Measurements from ENCODE around the gene ZNF502. TPM values are rescaled to one million over a fixed set of nuclear protein-coding genes. Genes with fewer than 3 reads are reported as not detected.

The ZNF502 gene
- total RNA-seq, 1 experiment from 2014 or later = 0.79 TPM

DNA sequence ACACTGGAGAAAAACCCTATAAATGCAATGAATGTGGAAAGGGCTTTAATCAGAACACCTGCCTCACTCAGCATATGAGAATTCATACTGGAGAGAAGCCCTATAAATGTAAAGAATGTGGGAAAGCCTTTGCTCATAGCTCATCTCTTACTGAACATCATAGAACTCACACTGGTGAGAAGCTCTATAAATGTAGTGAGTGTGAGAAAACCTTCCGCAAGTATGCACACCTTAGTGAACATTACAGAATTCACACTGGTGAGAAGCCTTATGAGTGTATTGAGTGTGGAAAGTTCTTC, 9.6 kb downstream of the ZNF502 start:
- Histone ChIP-seq H3K9me3 (replicated peaks) (peaks cover 23% of the 10 kb centered on the region), H3K27ac (no peak overlapping the region), H3K36me3 (peaks cover 14% of the 10 kb centered on the region), H3K4me1 (replicated peaks) (no peaks in the 10 kb centered on the region), H3K4me3 (no peak overlapping the region), H3K27me3 (replicated peaks) (no peaks in the 10 kb centered on the region)
- DNase-seq (ENCODE audit: low read depth in 1 of 2, low spot score in 2 of 2) = no peak

- no peak within 1 kb of the TSS for H3K27ac ChIP-seq
- H3K36me3 ChIP-seq = peaks cover 3% of the 10 kb centered on the region; the same call in 1 of the 2 replicates
- peaks cover 16% of the 10 kb centered on the region for H3K9me3 ChIP-seq (replicated peaks)
- peaks cover 8% of the 10 kb centered on the region for H3K4me1 ChIP-seq (replicated peaks)
- peak within 1 kb of the TSS; percentile 45 for H3K4me3 ChIP-seq
- DNase-seq (ENCODE audit: low read depth in 1 of 2, low spot score in 2 of 2) = peak; percentile 52 to 76
- H3K27me3 ChIP-seq (replicated peaks) = no peaks in the 10 kb centered on the region
Measured at GRCh38 chr3:44729384-44729910, 17.0 kb downstream of the ZNF502 start, which contains the start of gene ZNF501. Gene ZNF501, plus strand, starts transcription at chr3:44729635. Its CDS starts 4,787 bp downstream, at chr3:44734422.

DNA sequence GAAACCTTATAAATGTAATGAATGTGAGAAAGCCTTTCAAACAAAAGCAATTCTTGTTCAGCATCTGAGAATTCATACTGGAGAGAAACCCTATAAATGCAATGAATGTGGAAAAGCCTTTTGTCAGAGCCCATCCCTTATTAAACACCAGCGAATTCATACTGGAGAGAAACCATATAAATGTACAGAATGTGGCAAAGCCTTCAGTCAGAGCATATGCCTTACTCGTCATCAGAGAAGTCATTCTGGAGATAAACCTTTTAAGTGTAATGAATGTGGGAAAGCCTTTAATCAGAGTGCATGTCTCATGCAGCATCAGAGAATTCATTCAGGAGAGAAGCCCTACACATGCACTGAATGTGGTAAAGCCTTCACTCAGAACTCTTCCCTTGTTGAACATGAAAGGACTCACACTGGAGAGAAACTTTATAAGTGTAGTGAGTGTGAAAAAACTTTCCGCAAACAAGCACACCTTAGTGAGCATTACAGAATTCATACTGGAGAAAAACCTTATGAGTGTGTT, 22.2 kb downstream of the ZNF502 start:
- no peak for DNase-seq (ENCODE audit: low read depth in 1 of 2, low spot score in 2 of 2)
- Histone ChIP-seq H3K4me3 (no peak overlapping the region), H3K36me3 (peaks cover 3% of the 10 kb centered on the region; the same call in 1 of the 2 replicates), H3K9me3 (replicated peaks) (peaks cover 14% of the 10 kb centered on the region), H3K27me3 (replicated peaks) (no peaks in the 10 kb centered on the region), H3K27ac (no peak overlapping the region), H3K4me1 (replicated peaks) (peaks cover 2% of the 10 kb centered on the region)

DNA sequence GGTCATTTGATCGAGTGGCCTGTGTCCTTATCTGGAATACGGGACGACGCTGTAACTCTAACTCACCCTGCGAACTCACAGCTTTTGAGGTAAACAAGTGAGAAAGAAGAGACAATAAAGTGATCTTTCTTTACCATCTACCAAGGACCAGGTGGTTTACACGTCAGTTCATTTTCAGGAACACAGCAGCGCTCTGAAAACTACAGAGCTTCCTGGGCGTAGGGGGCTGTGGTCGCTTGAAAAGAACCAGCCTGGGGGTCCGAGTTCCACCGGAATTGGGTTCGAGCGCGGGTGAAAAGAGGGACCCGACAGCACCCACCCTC, 48.6 kb downstream of the ZNF502 start:
- DNase-seq (ENCODE audit: low read depth in 1 of 2, low spot score in 2 of 2) = no peak
- peaks cover 2% of the 10 kb centered on the region; the same call in 1 of the 2 replicates for H3K9me3 ChIP-seq (replicated peaks)

GRCh38 chr3:44761424-44762169, 49.1 kb downstream of the ZNF502 start, which contains the start of the genes KIAA1143 and KIF15:
Gene KIAA1143, minus strand, starts transcription at chr3:44761619. Its CDS starts 17 bp downstream, at chr3:44761602.
Gene KIF15, plus strand, starts transcription at chr3:44761794. Its CDS starts 72 bp downstream, at chr3:44761866.
- Histone ChIP-seq H3K4me3 (peak within 1 kb of the TSS; percentile 69), H3K4me1 (replicated peaks) (peaks cover 9% of the 10 kb centered on the region; the same call in 1 of the 2 replicates), H3K27me3 (replicated peaks) (no peaks in the 10 kb centered on the region), H3K36me3 (peaks cover 56% of the 10 kb centered on the region), H3K9me3 (replicated peaks) (peaks cover 2% of the 10 kb centered on the region; the same call in 1 of the 2 replicates), H3K27ac (peak within 1 kb of the TSS; percentile 68)
- peak; percentile 90 to 93 for DNase-seq (ENCODE audit: low read depth in 1 of 2, low spot score in 2 of 2)

More for the DNA sequence above, 48.6 kb downstream of the ZNF502 start:
- H3K4me1 ChIP-seq (replicated peaks) = peaks cover 9% of the 10 kb centered on the region; the same call in 1 of the 2 replicates
- H3K36me3 ChIP-seq = peaks cover 57% of the 10 kb centered on the region
- H3K27me3 ChIP-seq (replicated peaks) = no peaks in the 10 kb centered on the region
- peak overlapping the region; percentile 69 for H3K4me3 ChIP-seq
- peak overlapping the region; percentile 68 for H3K27ac ChIP-seq

GRCh38 chr3:44762170-44762677, 49.8 kb downstream of the ZNF502 start:
- H3K27ac ChIP-seq = peak overlapping the region; percentile 68
- DNase-seq (ENCODE audit: low read depth in 1 of 2, low spot score in 2 of 2) = no peak

DNA sequence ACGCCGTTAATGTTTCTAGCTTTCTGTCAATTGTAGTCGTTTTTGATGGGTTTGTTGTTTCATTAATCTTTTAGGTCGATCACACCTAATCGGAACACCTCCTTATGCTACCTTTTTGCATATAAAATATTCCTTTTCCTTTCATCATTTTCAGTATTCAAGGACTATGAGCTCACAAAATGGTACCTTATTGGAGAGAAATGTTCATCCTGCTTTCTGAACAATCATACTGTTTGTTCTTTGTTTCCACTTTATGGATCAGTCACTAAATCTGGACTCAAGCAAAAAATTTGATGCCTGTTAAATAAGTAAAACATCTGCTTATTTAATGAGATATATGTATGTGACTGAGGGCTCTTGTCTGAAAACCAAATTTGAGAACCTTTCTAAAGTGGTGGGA, 50.2 kb downstream of the ZNF502 start:
- H3K36me3 ChIP-seq = peaks cover 53% of the 10 kb centered on the region
- H3K27ac ChIP-seq = peak overlapping the region; percentile 68
- H3K27me3 ChIP-seq (replicated peaks) = no peaks in the 10 kb centered on the region
- peaks cover 9% of the 10 kb centered on the region; the same call in 1 of the 2 replicates for H3K4me1 ChIP-seq (replicated peaks)
- DNase-seq (ENCODE audit: low read depth in 1 of 2, low spot score in 2 of 2) = no peak
- peak overlapping the region; percentile 69 for H3K4me3 ChIP-seq
- peaks cover 2% of the 10 kb centered on the region; the same call in 1 of the 2 replicates for H3K9me3 ChIP-seq (replicated peaks)

More at GRCh38 chr3:44762170-44762677, 49.8 kb downstream of the ZNF502 start:
- H3K27me3 ChIP-seq (replicated peaks) = no peaks in the 10 kb centered on the region
- H3K4me3 ChIP-seq = peak overlapping the region; percentile 69
- peaks cover 2% of the 10 kb centered on the region; the same call in 1 of the 2 replicates for H3K9me3 ChIP-seq (replicated peaks)
- peaks cover 9% of the 10 kb centered on the region; the same call in 1 of the 2 replicates for H3K4me1 ChIP-seq (replicated peaks)
- H3K36me3 ChIP-seq = peaks cover 55% of the 10 kb centered on the region

- Histone ChIP-seq H3K9me3 (replicated peaks) (peaks cover 2% of the 10 kb centered on the region; the same call in 1 of the 2 replicates), H3K36me3 (peaks cover 46% of the 10 kb centered on the region), H3K4me1 (replicated peaks) (peaks cover 9% of the 10 kb centered on the region; the same call in 1 of the 2 replicates), H3K4me3 (no peak overlapping the region), H3K27me3 (replicated peaks) (no peaks in the 10 kb centered on the region), H3K27ac (no peak overlapping the region)
- no peak for DNase-seq (ENCODE audit: low read depth in 1 of 2, low spot score in 2 of 2)
Measured at GRCh38 chr3:44764248-44764647, 51.8 kb downstream of the ZNF502 start.

DNA sequence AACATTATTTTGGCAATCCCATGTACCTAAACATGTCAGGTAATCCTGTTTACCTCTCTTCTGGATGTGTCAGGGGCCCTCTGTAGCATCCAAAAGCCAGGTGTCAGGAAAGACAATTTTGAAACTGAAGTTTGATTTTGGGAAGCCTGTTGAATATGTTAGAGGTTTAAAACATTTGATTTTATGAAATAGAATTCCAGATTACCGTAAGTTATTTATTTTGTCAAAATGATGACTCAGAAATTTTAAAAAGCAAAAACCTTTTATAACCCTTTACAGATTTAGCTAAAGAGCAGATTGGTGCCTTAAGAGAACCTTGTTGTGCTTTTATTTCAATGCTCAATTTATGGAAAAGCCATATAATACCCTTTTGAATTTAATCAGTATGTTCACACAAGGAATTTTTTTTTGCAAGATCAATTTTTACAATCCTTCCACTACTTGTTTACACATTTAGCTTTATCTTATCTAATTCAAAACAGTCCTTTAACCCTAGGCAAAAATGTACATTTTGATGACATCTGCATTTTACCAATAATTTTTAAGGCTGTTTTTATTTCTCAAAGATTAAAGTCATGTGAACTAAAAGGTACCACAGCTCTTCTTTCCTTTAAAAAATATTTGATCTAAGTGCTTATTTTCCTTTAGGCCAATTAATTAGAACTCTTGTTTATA, 59.1 kb downstream of the ZNF502 start:
- H3K27me3 ChIP-seq (replicated peaks) = no peaks in the 10 kb centered on the region
- no peaks in the 10 kb centered on the region for H3K4me1 ChIP-seq (replicated peaks)
- no peaks in the 10 kb centered on the region; the same call in none of the 2 replicates for H3K9me3 ChIP-seq (replicated peaks)
- no peak for DNase-seq (ENCODE audit: low read depth in 1 of 2, low spot score in 2 of 2)
- peaks cover 63% of the 10 kb centered on the region for H3K36me3 ChIP-seq
- H3K27ac ChIP-seq = no peak overlapping the region
- H3K4me3 ChIP-seq = no peak overlapping the region

- Histone ChIP-seq H3K4me3 (no peak overlapping the region), H3K36me3 (peaks cover 64% of the 10 kb centered on the region), H3K4me1 (replicated peaks) (no peaks in the 10 kb centered on the region), H3K27ac (no peak overlapping the region), H3K27me3 (replicated peaks) (no peaks in the 10 kb centered on the region), H3K9me3 (replicated peaks) (no peaks in the 10 kb centered on the region; the same call in none of the 2 replicates)
- no peak for DNase-seq (ENCODE audit: low read depth in 1 of 2, low spot score in 2 of 2)
Measured at GRCh38 chr3:44772099-44772442, 59.6 kb downstream of the ZNF502 start.

Other genes with a start within 250 kb of the ZNF502 start
- 3.7 and 5.8 TPM in 2 replicates for gene ZNF445, start 235.0 kb upstream of the ZNF502 start, total RNA-seq (2014; rRNA removed; shearing (Covaris generic))
- 4.1 and 4.4 TPM in 2 replicates for gene ZKSCAN7, start 157.5 kb upstream of the ZNF502 start, total RNA-seq (2014; rRNA removed; shearing (Covaris generic))
- 2.6 and 4.3 TPM in 2 replicates for gene ZNF660, start 127.7 kb upstream of the ZNF502 start, total RNA-seq (2014; rRNA removed; shearing (Covaris generic))
- gene ZNF197, start 87.6 kb upstream of the ZNF502 start, total RNA-seq (2014; rRNA removed; shearing (Covaris generic)) = 12.4 and 13.1 TPM in 2 replicates
- gene ZNF35, start 63.9 kb upstream of the ZNF502 start, total RNA-seq (2014; rRNA removed; shearing (Covaris generic)) = 7.7 and 14.7 TPM in 2 replicates
- gene ZNF501, start 17.0 kb downstream of the ZNF502 start, total RNA-seq (2014; rRNA removed; shearing (Covaris generic)) = 0.53 and 4.4 TPM in 2 replicates
- 16.2 and 21.7 TPM in 2 replicates for gene KIAA1143, start 49.0 kb downstream of the ZNF502 start, total RNA-seq (2014; rRNA removed; shearing (Covaris generic))
- 26.1 and 28.9 TPM in 2 replicates for gene KIF15, start 49.1 kb downstream of the ZNF502 start, total RNA-seq (2014; rRNA removed; shearing (Covaris generic))
- gene TMEM42, start 149.3 kb downstream of the ZNF502 start, total RNA-seq (2014; rRNA removed; shearing (Covaris generic)) = 3.8 and 4.8 TPM in 2 replicates
- gene TGM4, start 161.9 kb downstream of the ZNF502 start, total RNA-seq (2014; rRNA removed; shearing (Covaris generic)) = 0.05 TPM in 1 of 2 replicates, not detected in the other